GM13977 (cell line): ENCODE data around the gene FUT1.

ENCODE experiments used
- DNase-seq: peaks from one replicate; pipeline ENCODE4 v3.0.0; 2012; ENCODE audit warnings: low spot score
- in situ Hi-C: fragments of 300-500 bp; cut with MboI; formaldehyde crosslinking; loops from one replicate; pipeline ENCODE4 v1.12.0; 2022; ENCODE audit warnings: low sequenced_read_pairs, low pct_unique_long_range_greater_than_20kb, mixed read lengths, inconsistent platforms; ENCODE audit not compliant: unreplicated experiment
- TF ChIP-seq, protein P1 (sequence below): IDR thresholded peaks from 2 replicates; pipeline ENCODE4 v1.5.1; 2012; ENCODE audit warnings: mild to moderate bottlenecking, control low read depth; ENCODE audit not compliant: insufficient read depth; ENCODE audit errors: extremely low read depth, missing control alignments

Gene FUT1

DNA sequence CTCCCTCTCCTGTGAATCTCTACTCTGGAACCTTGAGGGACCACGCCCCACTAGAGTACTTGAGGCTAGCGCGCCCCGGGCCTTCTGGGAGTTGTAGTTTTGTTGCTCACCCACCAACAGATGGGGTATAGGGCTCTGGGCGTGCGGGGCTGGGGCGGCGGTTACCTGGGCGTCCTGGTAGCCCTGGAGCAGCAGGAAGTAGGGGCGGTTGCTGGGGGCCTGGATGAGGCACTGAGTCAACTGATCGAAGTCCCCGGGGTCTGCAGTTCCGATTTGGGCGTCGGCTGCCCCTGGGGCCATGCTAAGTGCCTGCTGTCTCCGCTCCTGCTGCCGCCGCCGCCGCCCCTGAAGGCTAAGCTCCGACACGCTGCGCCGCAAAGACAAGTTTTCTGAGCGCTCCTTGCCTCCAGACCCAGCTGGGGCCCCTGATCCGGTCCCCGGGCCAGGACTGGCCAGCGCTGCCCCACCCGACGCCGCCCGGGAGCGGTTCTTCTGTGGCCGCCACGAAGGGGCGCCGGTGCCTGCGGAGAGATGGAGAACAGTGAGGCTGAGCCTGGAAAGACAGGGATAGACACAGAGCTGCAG lies 17.3 kb downstream of the FUT1 start:
- DNase-seq, result no peak
- TF ChIP-seq, protein P1, sequence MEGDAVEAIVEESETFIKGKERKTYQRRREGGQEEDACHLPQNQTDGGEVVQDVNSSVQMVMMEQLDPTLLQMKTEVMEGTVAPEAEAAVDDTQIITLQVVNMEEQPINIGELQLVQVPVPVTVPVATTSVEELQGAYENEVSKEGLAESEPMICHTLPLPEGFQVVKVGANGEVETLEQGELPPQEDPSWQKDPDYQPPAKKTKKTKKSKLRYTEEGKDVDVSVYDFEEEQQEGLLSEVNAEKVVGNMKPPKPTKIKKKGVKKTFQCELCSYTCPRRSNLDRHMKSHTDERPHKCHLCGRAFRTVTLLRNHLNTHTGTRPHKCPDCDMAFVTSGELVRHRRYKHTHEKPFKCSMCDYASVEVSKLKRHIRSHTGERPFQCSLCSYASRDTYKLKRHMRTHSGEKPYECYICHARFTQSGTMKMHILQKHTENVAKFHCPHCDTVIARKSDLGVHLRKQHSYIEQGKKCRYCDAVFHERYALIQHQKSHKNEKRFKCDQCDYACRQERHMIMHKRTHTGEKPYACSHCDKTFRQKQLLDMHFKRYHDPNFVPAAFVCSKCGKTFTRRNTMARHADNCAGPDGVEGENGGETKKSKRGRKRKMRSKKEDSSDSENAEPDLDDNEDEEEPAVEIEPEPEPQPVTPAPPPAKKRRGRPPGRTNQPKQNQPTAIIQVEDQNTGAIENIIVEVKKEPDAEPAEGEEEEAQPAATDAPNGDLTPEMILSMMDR, result no peak
- in situ Hi-C loops, result no loop called here

GRCh38 chr19:48734625-48735024 lies 17.8 kb downstream of the FUT1 start:
- TF ChIP-seq, protein P1, result no peak
- no peak for DNase-seq
- in situ Hi-C loops, result no loop called here

GRCh38 chr19:48731452-48731851 lies 21.0 kb downstream of the FUT1 start:
- DNase-seq, result no peak
- in situ Hi-C loops, result no loop called here
- TF ChIP-seq, protein P1, result no peak

- TF ChIP-seq, protein P1, result no peak
- in situ Hi-C loops, result no loop called here
Observed at GRCh38 chr19:48728911-48729664, 23.4 kb downstream of the FUT1 start.

DNA sequence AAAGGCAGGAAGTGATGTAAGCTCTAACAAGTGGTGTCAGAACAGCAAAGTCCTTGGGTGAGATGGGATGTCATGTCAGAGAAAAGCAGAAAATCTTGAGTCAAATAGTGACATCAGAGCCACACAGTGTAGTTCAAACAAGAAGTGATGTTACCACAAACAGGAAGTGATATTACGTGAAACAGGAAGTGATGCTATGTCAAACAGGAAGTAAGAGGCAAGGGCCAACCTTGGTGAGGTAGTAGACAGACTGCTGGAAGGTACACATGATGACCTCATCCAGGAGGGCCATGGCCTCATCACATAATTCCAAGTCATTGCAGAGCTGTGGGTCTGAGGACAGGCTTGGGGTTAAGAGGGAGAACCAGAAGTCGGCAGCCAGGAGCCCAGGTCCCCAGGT lies 25.9 kb downstream of the FUT1 start:
- TF ChIP-seq, protein P1, result no peak
- no peak for DNase-seq
- in situ Hi-C loops, result no loop called here

More at GRCh38 chr19:48728911-48729664, 23.4 kb downstream of the FUT1 start:
- no peak for DNase-seq

- TF ChIP-seq, protein P1, result no peak
- DNase-seq, result peak; percentile 82
- in situ Hi-C loops, result no loop called here
Observed at GRCh38 chr19:48724796-48725753, 27.4 kb downstream of the FUT1 start.
